ENCODE data around the gene GRIN2B. TPM values are rescaled to one million over a fixed set of nuclear protein-coding genes. Genes with fewer than 3 reads are reported as not detected.

Gene GRIN2B
- total RNA-seq, 1 donor from 2014 or later = not detected

DNA sequence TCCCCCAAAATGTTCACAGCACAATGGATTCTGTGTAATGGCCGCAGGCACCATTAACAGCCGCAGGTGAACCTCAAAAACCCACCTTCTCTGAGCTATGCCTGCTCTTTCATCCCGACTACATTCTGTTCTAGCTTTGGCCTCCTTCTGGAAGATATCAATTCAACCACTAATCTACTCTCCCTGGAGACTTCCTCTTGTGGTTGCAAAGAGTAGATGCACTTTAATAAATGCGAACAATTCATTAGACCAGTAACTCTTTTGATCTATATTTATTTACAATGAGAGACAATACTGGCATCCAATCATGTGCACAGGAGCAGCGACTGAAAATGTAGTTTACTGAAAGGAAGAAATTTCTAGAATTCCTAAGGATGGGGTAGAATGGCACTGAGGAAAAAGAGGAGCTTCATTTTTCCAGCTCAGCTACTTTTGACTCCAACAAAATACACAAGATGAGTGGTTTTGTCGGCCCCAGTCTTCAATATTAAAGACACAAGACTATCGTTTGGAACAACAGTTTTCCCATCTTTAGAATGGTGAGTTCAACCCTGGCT lies 5.3 kb downstream of the GRIN2B start:
- Mint-ChIP-seq H3K4me3 (no peak overlapping the region), H3K36me3 (ENCODE audit: low read depth) (no peaks in the 10 kb centered on the region), H3K4me1 (no peaks in the 10 kb centered on the region), H3K9me3 (no peaks in the 10 kb centered on the region), H3K27ac (no peak overlapping the region), H3K27me3 (peaks cover 30% of the 10 kb centered on the region)
- intact Hi-C loops (cut with micrococcal nuclease) = no loop called here
- DNase-seq = no peak

DNA sequence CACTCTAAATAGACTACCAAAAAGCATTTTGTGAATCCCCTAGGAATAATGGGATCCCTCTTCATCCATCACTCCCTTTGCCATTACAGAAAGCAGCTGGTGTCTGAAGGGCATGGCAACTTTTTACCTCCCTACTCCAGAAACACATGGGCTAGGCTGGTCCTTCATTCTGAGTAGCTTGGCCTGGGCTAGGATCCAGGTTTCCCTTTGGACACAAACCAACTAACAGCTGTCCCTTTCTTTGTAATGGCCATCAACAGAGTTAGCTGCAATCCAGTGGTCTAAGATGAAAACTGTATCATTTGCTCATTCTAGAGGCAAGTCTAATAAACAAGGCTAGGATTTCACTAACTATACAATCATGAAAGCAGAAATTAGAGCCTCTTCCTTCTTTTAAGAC lies 7.4 kb downstream of the GRIN2B start:
- Mint-ChIP-seq H3K9me3 (no peaks in the 10 kb centered on the region), H3K4me3 (no peak overlapping the region), H3K4me1 (no peaks in the 10 kb centered on the region), H3K36me3 (ENCODE audit: low read depth) (no peaks in the 10 kb centered on the region), H3K27ac (no peak overlapping the region), H3K27me3 (peaks cover 9% of the 10 kb centered on the region)
- no peak for DNase-seq
- intact Hi-C loops (cut with micrococcal nuclease) = no loop called here

DNA sequence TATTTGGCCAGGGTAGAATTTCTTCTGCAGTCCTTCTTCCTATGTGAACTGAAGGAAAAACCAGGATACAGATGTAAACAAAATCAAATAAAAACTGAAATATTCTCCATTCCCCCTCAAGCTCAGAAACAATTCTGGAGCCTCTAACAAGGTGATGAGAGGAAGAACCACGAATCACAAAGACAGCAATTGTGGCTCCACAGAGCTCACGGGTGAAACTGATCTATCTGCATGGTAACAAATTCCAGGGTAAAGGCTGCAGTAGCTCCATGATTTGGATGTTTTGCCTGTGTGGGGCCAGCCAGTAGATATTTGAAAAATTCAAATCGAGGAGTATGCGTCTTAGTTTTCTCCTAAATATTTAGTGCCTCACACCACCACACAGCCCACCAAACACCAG lies 10.6 kb downstream of the GRIN2B start:
- H3K27ac Mint-ChIP-seq = no peak overlapping the region
- H3K4me1 Mint-ChIP-seq = no peaks in the 10 kb centered on the region
- H3K4me3 Mint-ChIP-seq = no peak overlapping the region
- no peaks in the 10 kb centered on the region for H3K27me3 Mint-ChIP-seq
- H3K36me3 Mint-ChIP-seq (ENCODE audit: low read depth) = no peaks in the 10 kb centered on the region
- intact Hi-C loops (cut with micrococcal nuclease) = no loop called here
- no peak for DNase-seq
- no peaks in the 10 kb centered on the region for H3K9me3 Mint-ChIP-seq

DNA sequence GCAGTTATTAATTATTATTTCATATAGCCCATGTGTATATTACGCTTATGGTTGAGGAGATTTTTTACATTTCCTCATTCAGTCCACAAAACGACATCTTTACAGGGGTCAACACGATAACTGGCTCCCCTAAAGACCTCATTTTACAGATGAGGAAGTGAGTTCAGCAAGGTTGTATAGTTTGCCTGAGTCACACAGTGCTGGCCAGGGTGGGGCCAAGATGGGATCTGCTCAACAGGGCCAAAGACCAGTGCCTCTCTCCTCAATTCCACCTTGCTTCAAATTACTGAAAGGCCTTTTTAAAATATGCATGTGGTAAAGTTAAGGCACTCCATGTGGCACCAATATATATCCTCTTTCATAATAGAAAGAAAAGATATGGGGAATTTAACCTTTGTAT lies 13.1 kb downstream of the GRIN2B start:
- Mint-ChIP-seq H3K4me3 (no peak overlapping the region), H3K9me3 (no peaks in the 10 kb centered on the region), H3K36me3 (ENCODE audit: low read depth) (no peaks in the 10 kb centered on the region), H3K27me3 (no peaks in the 10 kb centered on the region), H3K27ac (no peak overlapping the region), H3K4me1 (no peaks in the 10 kb centered on the region)
- no peak for DNase-seq
- intact Hi-C loops (cut with micrococcal nuclease) = no loop called here

DNA sequence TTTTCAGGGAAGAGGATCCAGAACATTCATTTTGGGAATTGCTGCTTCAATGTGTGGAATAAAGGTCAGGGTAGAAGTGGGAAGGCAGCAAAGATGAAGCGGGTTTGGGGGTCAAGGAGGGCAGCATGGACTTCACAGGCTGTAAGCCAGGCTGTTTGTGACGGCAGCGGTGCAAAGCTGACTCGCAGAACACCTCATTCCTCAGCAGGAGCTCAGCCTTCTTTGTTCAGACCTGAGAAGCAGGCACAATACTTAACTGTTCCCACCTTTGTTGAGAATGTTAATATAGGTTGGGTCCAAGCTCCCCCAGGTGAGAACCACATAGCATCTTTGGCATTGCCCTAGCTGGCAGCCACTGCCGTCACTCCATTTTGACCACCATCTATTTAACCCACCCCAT lies 16.7 kb downstream of the GRIN2B start:
- intact Hi-C loops (cut with micrococcal nuclease) = no loop called here
- no peaks in the 10 kb centered on the region for H3K27me3 Mint-ChIP-seq
- H3K36me3 Mint-ChIP-seq (ENCODE audit: low read depth) = no peaks in the 10 kb centered on the region
- H3K27ac Mint-ChIP-seq = no peak overlapping the region
- DNase-seq = no peak
- H3K4me3 Mint-ChIP-seq = no peak overlapping the region
- H3K4me1 Mint-ChIP-seq = no peaks in the 10 kb centered on the region
- H3K9me3 Mint-ChIP-seq = no peaks in the 10 kb centered on the region

DNA sequence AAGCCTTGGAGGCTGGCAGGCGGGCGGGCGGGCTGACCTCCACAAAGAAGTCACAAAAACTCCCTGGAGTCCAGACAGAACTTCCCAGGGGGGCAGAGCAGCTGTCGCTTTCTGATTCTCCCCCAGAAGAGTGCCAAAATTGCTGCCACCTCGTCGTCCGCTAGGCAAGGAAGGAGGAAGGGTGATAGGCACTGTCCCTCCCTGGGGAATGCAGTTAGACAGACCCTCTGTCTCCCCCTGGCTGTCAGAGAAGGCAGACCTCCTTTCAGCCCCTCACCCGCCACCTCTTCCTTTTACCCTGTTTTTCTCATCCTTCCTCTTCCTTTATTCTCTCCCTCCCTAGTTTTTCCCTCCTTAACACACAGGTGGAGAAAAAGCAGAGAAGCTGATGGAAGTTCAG lies 18.7 kb downstream of the GRIN2B start:
- H3K4me1 Mint-ChIP-seq = no peaks in the 10 kb centered on the region
- H3K27me3 Mint-ChIP-seq = no peaks in the 10 kb centered on the region
- no peak overlapping the region for H3K27ac Mint-ChIP-seq
- no peaks in the 10 kb centered on the region for H3K36me3 Mint-ChIP-seq (ENCODE audit: low read depth)
- DNase-seq = no peak
- H3K9me3 Mint-ChIP-seq = no peaks in the 10 kb centered on the region
- intact Hi-C loops (cut with micrococcal nuclease) = no loop called here
- no peak overlapping the region for H3K4me3 Mint-ChIP-seq

DNA sequence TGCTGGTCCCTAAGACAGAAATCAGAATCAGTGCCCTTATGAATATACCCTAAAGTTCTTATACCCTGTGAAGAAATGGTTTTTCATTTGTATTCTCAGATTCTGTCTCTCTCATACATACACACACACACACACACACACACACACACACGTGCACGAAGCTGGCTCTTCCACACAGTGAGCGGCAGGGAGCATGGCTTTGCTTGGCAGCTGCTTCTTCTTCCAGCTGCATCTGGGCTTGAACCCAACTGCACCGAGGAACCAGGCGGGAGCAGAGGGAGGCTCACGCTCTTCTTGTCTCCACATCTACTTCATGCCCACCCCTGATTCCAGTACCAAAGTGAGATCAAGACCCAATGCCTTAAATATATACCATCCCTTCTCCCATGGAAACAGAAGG lies 19.4 kb downstream of the GRIN2B start:
- no peaks in the 10 kb centered on the region for H3K36me3 Mint-ChIP-seq (ENCODE audit: low read depth)
- intact Hi-C loops (cut with micrococcal nuclease) = no loop called here
- no peak overlapping the region for H3K4me3 Mint-ChIP-seq
- H3K4me1 Mint-ChIP-seq = no peaks in the 10 kb centered on the region
- DNase-seq = no peak
- H3K27ac Mint-ChIP-seq = no peak overlapping the region
- H3K27me3 Mint-ChIP-seq = no peaks in the 10 kb centered on the region
- no peaks in the 10 kb centered on the region for H3K9me3 Mint-ChIP-seq

DNA sequence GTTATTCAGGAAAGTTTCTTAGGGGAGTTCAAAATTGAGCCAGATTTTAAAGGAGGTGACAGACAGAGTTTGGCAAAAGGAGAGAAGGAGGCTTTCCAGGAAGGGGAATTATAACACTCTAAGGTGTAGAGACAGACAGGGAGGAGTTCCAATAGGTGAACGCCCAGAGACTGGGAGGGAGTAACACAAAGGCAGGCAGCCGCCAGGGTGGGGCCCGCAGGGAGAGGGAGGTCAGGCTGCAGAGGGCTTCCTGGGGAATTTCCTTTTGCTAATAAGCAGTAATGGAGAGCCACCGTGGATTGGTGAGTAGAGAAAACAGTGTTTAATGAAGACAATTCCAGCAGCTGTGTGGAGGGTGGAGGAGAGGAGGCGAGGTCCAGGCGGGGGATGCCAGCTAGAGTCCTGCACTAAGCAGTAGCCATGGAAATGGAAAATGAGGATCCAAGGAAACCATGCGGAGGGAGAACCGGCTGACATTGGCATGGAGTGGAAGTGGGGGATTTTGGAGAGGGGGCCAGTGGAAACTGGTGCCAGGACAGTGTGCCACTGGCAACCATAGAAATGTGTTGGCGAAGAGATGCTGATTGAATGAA lies 22.2 kb downstream of the GRIN2B start:
- Mint-ChIP-seq H3K27ac (no peak overlapping the region), H3K4me3 (no peak overlapping the region), H3K4me1 (no peaks in the 10 kb centered on the region), H3K27me3 (no peaks in the 10 kb centered on the region), H3K36me3 (ENCODE audit: low read depth) (no peaks in the 10 kb centered on the region), H3K9me3 (no peaks in the 10 kb centered on the region)
- intact Hi-C loops (cut with micrococcal nuclease) = no loop called here
- no peak for DNase-seq

DNA sequence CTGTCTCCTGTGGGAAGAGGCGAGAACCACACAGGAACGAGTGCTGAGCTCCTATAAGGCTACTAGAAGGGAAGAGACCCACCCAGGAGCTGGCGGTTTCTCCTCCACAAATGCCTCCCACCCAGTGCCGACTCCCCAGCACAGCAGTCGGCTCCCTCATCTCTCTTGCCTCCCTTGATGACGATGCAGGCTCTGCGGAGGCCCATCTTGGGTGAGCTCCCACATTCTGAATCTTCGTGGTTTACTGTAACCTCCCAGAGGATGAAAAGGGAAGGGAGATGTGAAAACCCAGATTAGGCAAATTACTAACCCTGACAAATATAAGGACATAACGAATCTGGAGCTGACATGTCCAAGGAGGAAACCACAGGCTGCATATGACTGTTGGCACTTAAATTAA lies 23.8 kb downstream of the GRIN2B start:
- no peaks in the 10 kb centered on the region for H3K27me3 Mint-ChIP-seq
- H3K9me3 Mint-ChIP-seq = no peaks in the 10 kb centered on the region
- intact Hi-C loops (cut with micrococcal nuclease) = no loop called here
- H3K4me1 Mint-ChIP-seq = no peaks in the 10 kb centered on the region
- DNase-seq = no peak
- no peak overlapping the region for H3K4me3 Mint-ChIP-seq
- no peaks in the 10 kb centered on the region for H3K36me3 Mint-ChIP-seq (ENCODE audit: low read depth)
- no peak overlapping the region for H3K27ac Mint-ChIP-seq

DNA sequence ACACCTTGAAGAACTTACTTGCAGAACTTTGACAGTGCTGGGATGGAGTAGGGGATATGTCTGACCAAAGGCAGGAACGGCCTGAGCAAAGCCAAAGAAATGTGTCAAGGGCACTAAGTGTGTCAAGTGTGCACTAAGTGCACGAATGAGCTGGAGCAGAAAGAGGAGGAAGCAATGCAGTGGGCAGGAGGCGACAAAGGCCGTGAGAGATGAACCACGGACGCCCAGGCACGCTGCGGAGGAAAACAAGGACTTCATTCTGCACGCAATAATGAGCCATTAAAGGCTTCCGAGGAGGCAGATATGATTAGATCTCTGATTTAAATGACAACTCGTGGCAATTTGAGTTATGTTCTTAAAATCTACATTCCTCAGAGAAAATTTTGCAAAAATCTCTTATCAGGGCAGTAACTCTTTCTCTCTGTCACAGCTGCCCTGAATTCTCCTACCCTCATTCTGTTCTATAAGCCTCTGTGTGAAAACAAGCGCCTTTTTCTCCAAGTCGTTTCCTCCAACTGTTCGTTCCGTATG lies 25.3 kb downstream of the GRIN2B start:
- intact Hi-C loops (cut with micrococcal nuclease) = no loop called here
- no peak for DNase-seq
- no peaks in the 10 kb centered on the region for H3K36me3 Mint-ChIP-seq (ENCODE audit: low read depth)
- H3K27ac Mint-ChIP-seq = no peak overlapping the region
- no peaks in the 10 kb centered on the region for H3K9me3 Mint-ChIP-seq
- H3K4me1 Mint-ChIP-seq = no peaks in the 10 kb centered on the region
- H3K4me3 Mint-ChIP-seq = no peak overlapping the region
- H3K27me3 Mint-ChIP-seq = no peaks in the 10 kb centered on the region

DNA sequence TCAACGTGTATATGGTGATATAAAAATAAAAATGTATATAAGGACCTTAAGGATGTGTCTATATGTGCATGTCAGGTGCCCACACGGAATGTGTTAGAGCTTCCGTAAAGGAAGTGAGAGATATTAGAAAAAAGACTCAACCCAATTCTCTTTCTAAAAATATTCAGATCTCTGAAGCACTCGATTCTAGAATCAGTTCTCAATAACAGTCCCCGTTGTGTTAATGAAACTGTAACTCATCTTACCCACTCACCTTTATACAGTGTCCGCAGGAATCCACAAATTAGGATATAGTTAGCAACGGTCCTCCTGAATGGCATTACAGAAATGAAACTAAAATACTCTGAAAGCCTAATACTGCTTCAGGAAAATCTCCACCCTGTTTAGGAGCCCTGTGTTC lies 29.3 kb downstream of the GRIN2B start:
- Mint-ChIP-seq H3K27me3 (no peaks in the 10 kb centered on the region), H3K9me3 (no peaks in the 10 kb centered on the region), H3K4me3 (no peak overlapping the region), H3K36me3 (ENCODE audit: low read depth) (no peaks in the 10 kb centered on the region), H3K4me1 (no peaks in the 10 kb centered on the region), H3K27ac (no peak overlapping the region)
- no peak for DNase-seq
- intact Hi-C loops (cut with micrococcal nuclease) = no loop called here

DNA sequence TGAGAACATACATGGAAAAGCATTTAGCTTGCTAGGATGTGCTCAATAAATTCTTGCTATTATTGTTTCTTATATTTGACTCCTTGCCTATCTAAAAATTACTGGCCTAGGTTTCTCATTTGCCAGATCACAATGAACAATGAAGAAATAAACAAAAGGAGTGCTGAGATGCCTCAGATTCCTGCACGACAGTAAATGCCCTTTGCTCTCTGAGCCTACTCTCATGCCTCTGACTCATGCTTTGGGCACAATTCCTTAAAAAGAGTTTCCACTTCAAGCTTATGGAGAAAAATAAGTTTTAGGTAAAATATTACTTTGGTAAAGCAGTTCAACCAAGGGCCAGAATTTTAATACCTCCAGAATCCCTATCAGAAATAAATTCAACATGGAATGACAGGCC lies 30.9 kb downstream of the GRIN2B start:
- Mint-ChIP-seq H3K36me3 (ENCODE audit: low read depth) (no peaks in the 10 kb centered on the region), H3K27me3 (no peaks in the 10 kb centered on the region), H3K4me3 (no peak overlapping the region), H3K27ac (no peak overlapping the region), H3K4me1 (no peaks in the 10 kb centered on the region), H3K9me3 (no peaks in the 10 kb centered on the region)
- intact Hi-C loops (cut with micrococcal nuclease) = no loop called here
- DNase-seq = no peak

DNA sequence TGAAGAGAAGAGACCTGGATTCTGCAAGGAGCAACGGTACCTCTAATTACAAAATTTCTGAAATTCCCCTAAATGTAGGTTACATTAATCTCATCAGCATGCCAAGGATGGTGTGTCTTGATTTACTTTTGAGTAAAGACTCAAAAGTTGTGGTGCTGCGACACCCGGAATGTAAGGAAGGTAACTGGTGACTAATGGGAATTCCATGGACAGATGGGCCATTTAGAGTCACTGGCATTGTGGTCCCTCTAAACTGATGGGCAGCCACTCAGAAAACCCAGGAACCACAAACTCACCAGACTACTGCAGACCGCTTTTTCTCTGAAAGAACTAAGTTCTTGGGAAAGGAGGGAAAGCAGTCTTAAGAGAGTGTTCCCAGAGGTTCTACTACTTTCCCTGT lies 32.8 kb downstream of the GRIN2B start:
- no peak for DNase-seq
- Mint-ChIP-seq H3K9me3 (no peaks in the 10 kb centered on the region), H3K27me3 (no peaks in the 10 kb centered on the region), H3K4me3 (no peak overlapping the region), H3K4me1 (no peaks in the 10 kb centered on the region), H3K36me3 (ENCODE audit: low read depth) (no peaks in the 10 kb centered on the region), H3K27ac (no peak overlapping the region)
- intact Hi-C loops (cut with micrococcal nuclease) = no loop called here

DNA sequence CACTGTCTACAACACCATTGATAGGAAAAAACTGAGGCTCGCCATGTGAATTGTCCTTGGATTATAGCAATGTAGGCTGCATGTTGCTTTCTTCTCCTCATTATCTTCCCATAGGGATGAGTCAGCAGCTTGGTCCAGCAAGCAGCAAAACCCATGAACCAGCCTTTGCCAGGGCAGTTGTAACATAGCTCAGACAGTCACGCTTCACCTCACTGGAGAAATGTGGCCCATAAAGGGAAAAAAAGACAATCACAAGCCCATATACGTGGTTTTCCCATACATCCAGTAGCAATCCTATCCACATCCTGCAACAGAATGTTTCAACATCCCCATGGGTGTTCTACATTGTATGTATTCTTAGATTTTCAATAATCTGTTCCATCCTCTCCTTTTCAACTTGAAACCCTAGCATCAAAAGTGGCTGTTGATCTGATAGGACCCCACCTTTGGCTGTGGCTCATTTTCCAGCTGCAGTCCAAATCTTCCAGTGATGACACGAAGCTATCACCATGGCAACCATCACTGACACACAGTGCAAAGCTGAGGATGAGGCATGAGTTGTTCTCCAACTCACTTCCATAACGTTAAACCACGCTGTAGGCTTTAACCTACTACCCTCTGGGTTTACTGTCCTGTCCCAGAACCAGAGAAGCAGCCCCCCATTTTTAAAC lies 34.0 kb downstream of the GRIN2B start:
- H3K4me3 Mint-ChIP-seq = no peak overlapping the region
- H3K27me3 Mint-ChIP-seq = no peaks in the 10 kb centered on the region
- no peaks in the 10 kb centered on the region for H3K36me3 Mint-ChIP-seq (ENCODE audit: low read depth)
- no peak for DNase-seq
- no peaks in the 10 kb centered on the region for H3K4me1 Mint-ChIP-seq
- H3K27ac Mint-ChIP-seq = no peak overlapping the region
- no peaks in the 10 kb centered on the region for H3K9me3 Mint-ChIP-seq
- intact Hi-C loops (cut with micrococcal nuclease) = no loop called here

DNA sequence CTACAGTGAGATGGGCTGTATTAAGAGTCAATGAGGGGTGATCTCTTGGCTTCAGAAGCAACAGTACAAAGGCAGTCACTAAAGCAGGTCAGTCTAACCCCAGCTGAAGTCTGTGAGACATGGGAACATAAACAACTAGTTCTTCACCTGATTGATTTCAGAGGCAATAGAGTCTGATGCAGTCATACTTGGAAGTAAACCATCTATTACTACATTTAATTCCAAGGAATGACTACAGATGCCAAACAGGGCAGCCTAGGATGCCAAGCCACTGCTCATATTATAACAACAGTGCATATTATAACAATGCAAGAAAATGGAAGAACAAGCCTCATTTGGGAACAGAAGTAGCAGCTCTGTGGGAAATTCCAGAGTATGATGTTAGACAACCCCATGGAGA lies 35.8 kb downstream of the GRIN2B start:
- no peaks in the 10 kb centered on the region for H3K9me3 Mint-ChIP-seq
- no peak overlapping the region for H3K27ac Mint-ChIP-seq
- no peaks in the 10 kb centered on the region for H3K36me3 Mint-ChIP-seq (ENCODE audit: low read depth)
- no peaks in the 10 kb centered on the region for H3K4me1 Mint-ChIP-seq
- no peak overlapping the region for H3K4me3 Mint-ChIP-seq
- H3K27me3 Mint-ChIP-seq = peaks cover 5% of the 10 kb centered on the region
- DNase-seq = no peak
- intact Hi-C loops (cut with micrococcal nuclease) = no loop called here

Measured in activated CD4-positive, alpha-beta T cell treated with anti-CD3 and anti-CD28 coated beads, Interleukin-2, amount 10 ng/mL, durations not matched to agents 24 days and 14 days (primary cell).